ENCODE measurements around the gene NPAT. TPM values are rescaled to one million over a fixed set of nuclear protein-coding genes. Genes with fewer than 3 reads are reported as not detected.

NPAT gene
- total and polyA plus RNA-seq, 12 donors: 2.2 to 32.7 (median 14.2) TPM

GRCh38 chr11:108237058-108237481 is 14.6 kb upstream of the NPAT start:
- DNase-seq: no peak
- peaks cover 0 to 15% of the 10 kb centered on the region in 2 donors for H3K36me3 ChIP-seq (replicated peaks in 1 of 2)
- intact Hi-C loops (cut with DNase I): no loop called here

GRCh38 chr11:108235633-108236032 is 13.2 kb upstream of the NPAT start:
- 88 to 98% (median 96%) methylated on average over 2 of the region's 2 CpGs for WGBS, 4 donors
- no peak for TF ChIP-seq CTCF (IDR thresholded peaks at IDR 0.05)
- intact Hi-C loops (cut with DNase I): no loop called here
- H3K4me3 ChIP-seq: no peak overlapping the region
- H3K27me3 ChIP-seq: no peaks in the 10 kb centered on the region
- no peaks in the 10 kb centered on the region for H3K9me3 ChIP-seq (replicated peaks in 1 of 3)
- no peak overlapping the region for H3K27ac ChIP-seq
- H3K36me3 ChIP-seq (replicated peaks in 1 of 2): peaks cover 0 to 19% of the 10 kb centered on the region in 2 donors
- no peak for DNase-seq
- H3K4me1 ChIP-seq (replicated peaks in 1 of 2): peaks cover 0 to 8% of the 10 kb centered on the region in 2 donors

More at GRCh38 chr11:108237058-108237481, 14.6 kb upstream of the NPAT start:
- WGBS, 4 donors: 83 to 96% (median 91%) methylated on average over 1 of the region's 1 CpG
- no peak overlapping the region for H3K4me3 ChIP-seq
- H3K9me3 ChIP-seq (replicated peaks in 1 of 3): no peaks in the 10 kb centered on the region
- peaks cover 0 to 8% of the 10 kb centered on the region in 2 donors for H3K4me1 ChIP-seq (replicated peaks in 1 of 2)
- no peaks in the 10 kb centered on the region for H3K27me3 ChIP-seq
- TF ChIP-seq POLR2A (IDR thresholded peaks at IDR 0.05): no peak
- no peak for TF ChIP-seq CTCF (IDR thresholded peaks at IDR 0.05)
- no peak overlapping the region for H3K27ac ChIP-seq

GRCh38 chr11:108235192-108235591 is 12.8 kb upstream of the NPAT start:
- Histone ChIP-seq H3K4me3 (no peak overlapping the region), H3K36me3 (replicated peaks in 1 of 2) (peaks cover 0 to 23% of the 10 kb centered on the region in 2 donors), H3K4me1 (replicated peaks in 1 of 2) (peaks cover 0 to 8% of the 10 kb centered on the region in 2 donors), H3K27ac (no peak overlapping the region), H3K27me3 (no peaks in the 10 kb centered on the region), H3K9me3 (replicated peaks in 1 of 3) (no peaks in the 10 kb centered on the region)
- intact Hi-C loops (cut with DNase I): no loop called here
- TF ChIP-seq POLR2A (IDR thresholded peaks at IDR 0.05) (no peak), CTCF (IDR thresholded peaks at IDR 0.05) (no peak)
- WGBS, 4 donors: 87 to 98% (median 91%) methylated on average over 1 of the region's 1 CpG
- no peak for DNase-seq

- Histone ChIP-seq H3K36me3 (replicated peaks in 1 of 2) (peaks cover 0 to 41% of the 10 kb centered on the region in 2 donors), H3K4me1 (replicated peaks in 1 of 2) (peaks cover 0 to 13% of the 10 kb centered on the region in 2 donors), H3K9me3 (replicated peaks in 1 of 3) (no peaks in the 10 kb centered on the region), H3K27ac (no peak overlapping the region), H3K27me3 (no peaks in the 10 kb centered on the region), H3K4me3 (no peak overlapping the region)
- intact Hi-C loops (cut with DNase I): no loop called here
- WGBS, 4 donors: 67 to 81% (median 74%) methylated on average over 2 of the region's 2 CpGs
- no peak for TF ChIP-seq CTCF (IDR thresholded peaks at IDR 0.05)
- DNase-seq: peak in 4 of 7 donors; percentile 25 to 55 (median 33)
These were observed 11.0 kb upstream of the NPAT start for GRCh38 chr11:108233277-108233945.
